HG03521 (cell line): ENCODE data around the gene GALNT14.

ENCODE experiments used
- ATAC-seq: cut with Tn5 transposase; IDR thresholded peaks from one replicate; pipeline ENCODE4 v1.9.1; 2021; ENCODE audit warnings: mild to moderate bottlenecking, moderate library complexity; ENCODE audit not compliant: unreplicated experiment

Gene GALNT14

DNA sequence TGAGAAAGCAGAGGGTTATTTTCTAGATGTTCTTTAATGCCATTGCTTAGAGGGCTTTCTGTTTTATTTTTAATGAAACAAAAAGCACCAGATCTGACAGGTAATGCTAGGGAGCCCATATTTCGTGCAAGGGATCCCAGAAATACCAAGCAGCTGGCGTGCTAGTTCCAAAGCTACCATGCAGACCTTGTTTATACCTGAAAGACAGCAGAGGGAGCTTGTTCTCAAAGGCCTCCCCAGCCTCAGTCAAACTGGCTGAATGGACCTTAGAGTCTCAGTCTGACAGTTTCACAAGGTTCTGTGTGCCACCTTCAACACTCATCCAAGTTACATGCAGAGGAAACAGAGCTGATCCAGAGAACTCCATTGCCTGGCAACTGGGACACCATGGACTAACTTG, 48.6 kb downstream of the GALNT14 start:
- ATAC-seq, result no peak

DNA sequence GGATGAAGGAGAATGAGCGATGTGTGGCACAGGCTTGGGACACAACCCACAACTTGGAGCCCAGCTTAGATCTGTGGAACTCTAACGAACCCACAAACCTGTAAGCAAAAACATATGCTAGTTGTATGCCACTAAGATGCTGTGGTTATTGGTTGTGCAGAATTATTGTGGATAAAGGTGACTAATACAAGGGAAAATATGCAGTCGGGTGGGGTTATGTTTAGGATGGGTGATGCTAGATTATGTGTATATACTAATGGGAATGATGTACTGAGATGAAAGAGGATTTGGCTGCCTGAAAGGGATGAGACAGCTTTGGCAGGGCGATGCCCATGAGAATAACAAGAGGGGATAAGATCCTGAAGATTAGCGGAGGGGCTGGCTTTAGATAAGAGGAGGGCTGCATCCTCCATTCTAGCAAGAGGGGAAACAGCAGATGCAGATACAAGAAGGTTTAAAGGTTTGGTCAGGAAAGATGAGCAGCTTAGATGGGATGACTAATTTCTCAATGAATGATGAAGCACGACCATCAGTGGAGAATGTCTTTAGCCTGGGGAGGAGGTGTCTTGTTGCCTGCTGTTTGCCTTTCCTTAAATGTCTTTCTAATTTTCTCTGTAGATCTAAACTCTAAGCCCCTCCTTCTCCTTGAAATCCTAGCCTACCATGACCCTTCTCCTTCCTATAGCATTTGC, 49.6 kb downstream of the GALNT14 start:
- no peak for ATAC-seq

DNA sequence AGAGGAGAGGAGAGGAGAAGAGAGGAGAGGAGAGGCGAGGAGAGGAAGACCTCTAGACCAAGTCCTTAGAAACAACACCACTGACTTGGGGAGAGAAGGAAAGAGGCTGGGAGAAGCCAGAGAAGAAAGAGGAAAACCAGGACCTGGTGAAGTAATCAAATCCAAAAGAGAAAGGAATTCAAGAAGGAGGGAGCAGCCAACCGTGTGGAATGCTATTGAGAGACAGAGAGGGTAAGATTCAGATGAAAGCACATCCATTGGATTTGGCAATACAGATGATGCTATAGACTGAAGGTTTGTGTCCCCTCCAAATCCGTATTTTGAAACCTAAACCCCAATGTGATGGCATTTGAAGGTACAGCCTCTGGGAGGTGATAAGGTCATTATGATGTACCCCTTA, 50.7 kb downstream of the GALNT14 start:
- ATAC-seq, result no peak

DNA sequence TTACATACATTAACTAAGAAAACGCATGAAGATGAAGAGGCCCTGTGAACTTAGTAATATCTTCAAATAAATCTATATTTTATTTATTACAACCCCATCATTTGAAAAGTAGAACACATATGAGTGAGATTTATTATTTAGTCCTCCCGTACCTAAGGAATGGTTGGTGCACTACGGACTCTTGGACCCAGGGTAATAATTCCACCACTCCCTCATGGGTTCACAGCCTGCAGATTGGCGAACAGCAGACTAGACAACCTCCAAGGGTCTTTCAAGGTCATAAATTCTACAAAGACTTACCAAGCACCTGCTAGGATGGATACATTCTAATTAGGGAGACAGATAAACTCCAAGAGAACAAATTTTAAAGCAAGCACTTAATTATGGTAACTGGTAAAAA, 51.6 kb downstream of the GALNT14 start:
- ATAC-seq, result no peak

DNA sequence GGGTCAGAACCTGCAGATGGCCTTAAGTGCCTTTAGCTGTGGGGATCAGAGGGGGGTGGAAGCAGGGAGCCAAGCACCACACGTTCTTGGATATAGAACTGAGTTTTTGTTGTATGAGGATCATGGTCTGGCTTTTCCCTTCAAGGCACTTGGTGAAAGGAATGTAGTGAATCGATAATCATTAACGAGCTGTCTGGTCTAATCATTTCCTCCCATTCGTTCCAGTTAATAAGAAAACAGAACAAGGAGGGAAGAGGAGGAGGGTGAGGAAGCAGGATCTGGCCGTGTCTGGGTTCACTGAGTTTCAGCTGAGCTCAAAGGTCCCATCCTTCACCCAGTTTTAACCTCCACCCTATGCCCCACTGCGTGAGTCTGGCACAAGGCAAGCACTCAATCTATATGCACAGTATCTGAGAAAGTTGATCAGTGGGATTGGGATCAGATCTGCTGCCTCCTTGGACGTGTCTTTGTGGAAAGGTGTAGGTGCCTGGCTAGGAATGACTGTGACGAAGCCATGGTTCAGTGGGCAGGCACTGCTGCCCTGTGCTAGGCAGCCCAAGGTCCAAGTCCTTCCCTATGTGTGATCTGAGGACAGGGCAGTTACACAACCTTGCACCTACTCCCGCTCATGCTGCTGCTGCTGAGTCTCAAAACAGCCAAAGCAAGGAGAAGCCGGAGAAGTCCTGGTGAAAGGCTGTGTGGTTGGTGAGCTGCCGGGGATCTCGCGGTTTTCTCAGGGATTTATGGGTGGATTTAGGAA, 54.8 kb downstream of the GALNT14 start:
- ATAC-seq, result no peak

DNA sequence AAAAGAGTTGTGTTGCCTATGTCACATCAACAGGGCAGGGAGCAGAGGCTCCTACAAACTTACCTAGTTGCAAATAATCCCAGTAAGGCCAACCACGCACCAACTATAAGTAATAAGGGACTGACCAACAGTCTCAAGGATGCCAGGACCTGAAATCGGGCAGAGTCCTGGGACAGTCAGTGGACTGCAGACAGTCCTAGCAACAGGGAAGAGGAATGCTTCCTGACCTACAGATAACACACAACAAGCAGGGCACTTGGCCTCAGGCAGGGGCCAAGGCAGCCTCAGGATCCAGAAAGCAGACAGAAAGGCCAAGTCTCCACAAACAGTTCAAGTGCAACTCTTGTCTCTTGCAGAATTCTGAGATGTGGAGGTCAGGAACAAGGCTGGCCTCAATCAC, 56.2 kb downstream of the GALNT14 start:
- ATAC-seq, result no peak

DNA sequence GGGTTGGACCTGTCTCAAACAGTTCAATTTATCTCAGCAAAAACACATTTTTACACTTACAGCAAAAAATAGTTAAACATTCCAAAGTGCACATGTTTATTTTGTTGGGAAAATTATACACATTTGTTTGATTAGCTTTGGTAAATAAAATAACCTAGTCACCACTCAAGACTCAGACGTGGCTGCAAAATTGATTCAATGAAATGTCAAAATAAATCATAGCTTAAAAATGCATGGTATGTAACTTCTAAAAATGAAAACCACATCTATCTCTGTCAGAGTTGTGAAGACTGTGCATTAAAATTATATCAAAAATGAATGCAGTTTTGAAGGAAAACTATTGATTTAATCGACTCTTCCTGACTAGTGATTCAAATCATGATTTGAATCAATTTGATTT, 56.7 kb downstream of the GALNT14 start:
- no peak for ATAC-seq

DNA sequence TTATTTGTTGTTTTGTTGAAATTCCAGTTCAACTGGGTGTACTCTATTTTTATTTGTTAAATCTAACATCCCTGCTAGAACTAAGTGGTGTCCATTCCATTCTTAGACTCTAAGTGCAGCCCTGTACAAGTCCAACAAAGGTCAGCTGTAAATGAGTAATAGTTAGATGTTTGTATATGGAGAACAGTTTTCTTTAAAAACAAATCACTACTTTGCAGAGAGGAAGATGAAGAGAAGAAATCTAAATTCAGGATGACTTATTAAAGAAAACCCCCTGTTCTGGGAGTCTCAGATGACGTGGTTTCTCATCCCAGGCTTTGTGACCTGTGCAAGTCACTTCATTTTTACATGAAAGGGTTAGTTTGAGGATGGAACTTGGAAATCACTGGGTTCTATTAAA, 57.9 kb downstream of the GALNT14 start:
- no peak for ATAC-seq

DNA sequence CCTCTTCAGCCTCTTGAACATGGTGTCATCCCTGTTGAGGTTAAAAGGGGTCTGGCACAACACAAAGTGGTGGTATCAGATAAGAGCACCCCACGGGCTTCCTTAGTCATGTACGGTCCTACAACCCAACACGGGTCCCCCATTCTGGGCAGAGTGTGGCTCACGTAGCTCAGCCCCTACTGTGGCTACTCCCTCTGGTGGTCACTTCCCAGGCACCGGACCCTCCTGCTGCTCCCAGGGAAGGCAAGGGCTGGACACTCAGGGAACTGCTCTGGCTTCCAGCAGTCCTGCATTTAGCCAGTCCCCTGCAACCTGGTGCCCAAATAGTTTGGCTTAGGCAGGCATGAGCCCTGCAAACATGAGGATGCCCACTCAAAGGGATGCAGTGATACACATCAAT, 58.6 kb downstream of the GALNT14 start:
- no peak for ATAC-seq

DNA sequence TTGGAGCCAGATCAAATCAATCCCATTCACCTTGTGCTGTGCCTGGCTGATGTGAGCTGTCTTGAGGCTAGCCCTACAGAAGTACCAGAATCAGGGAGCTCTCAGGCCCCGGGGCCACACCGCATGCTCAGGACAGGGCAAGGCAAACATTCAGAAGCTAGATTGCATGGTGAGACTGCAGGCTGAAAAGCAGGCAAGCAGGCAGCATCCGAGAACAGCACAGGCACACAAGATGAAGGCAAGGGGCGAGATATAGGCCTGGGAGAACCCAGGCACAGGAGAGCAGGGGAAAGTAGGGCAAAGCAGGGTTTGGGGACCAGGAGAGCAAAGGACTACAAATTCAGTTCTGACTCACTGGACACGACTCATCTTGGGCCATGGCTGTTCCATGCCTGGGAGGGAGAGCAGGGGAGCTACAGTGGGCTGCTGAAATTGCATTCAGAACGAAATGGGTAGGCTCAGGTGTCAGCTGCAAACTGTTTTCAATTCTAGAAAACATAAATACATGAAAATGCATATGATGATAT, 59.6 kb downstream of the GALNT14 start:
- ATAC-seq, result no peak

DNA sequence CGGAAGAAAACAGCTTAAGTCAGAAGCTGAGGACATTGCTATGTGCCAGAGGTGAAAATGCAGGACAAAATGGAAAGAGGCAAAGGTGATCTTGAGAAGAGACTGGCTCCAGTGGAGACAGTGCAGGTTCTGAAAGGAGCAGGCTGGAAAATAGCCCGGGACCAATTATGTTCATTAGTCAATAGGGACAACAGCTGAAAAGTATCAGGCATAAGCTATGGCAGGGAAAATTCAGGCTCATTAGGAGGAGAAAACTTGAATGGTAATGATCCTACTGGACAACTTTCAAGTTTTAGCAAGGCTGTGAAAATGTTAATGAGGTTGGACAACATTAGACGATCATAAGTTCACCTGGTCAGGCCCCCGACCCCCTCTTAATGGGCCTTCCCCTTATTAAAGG, 60.2 kb downstream of the GALNT14 start:
- ATAC-seq, result no peak

DNA sequence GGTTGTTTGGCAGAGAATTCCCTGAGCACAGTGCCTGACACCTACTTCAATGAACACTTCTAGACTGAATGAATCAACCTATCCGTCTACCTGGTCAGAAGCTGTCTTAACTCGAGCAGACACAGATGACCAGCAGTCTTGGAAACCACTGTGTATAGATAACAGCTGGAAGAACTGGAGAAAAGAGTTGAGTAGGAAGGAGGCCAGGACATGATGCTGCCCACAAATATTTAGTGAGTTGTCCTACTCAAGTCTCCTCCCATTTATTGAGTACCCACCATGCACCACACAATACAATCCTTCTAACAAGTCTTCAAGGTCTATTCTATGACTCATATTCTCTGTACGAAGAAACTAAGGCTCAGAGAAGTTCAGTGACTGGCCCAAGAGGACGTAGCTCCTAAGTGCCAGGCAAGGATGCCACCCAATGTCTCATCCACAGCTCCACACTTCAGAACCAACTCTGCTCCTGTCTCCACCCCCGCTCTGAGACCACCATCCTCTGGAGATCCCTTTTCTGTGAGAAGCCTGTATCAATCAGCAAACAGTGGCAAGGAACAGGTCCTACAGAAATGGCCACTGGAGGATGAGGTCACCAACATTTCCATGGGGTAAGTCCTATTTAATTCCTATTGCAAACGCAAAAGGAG, 62.2 kb downstream of the GALNT14 start:
- no peak for ATAC-seq

DNA sequence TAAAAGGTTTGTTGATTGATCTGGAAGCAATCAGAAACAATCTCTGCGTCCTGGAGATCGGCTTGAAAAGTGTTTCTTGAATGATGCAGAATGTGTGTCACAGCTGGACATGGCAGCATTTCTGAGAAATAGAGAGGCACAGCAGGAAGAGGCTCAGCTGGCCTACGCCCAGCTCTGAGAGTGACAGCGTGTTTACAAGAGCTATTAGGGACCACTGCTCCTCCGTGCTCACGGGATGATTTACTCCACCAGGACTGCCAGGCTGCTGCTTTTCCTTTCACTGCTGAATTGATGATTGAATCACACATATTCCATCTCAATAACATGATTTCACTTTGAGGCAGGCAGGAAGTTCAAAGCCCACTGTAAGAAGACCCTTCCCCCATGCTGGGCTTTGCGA, 62.8 kb downstream of the GALNT14 start:
- no peak for ATAC-seq

DNA sequence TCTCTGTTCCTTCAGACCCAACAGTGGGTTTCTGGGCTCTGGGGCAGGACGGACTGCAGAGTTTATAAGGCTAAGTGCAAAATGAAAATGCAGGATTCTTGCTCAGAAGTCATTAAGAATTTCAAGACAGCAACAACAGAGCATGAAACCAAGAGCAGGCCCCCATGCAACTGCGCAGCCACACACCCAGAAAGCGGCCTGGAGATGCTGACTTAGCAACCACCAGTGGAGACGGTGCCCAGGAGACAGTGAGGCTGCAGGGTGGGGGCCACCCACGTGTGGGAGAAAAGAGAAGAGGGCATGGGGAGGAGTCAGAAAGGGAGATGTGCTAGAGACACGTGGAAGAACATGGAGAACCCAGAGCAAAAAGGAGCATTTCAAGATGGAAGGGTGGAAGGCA, 66.5 kb downstream of the GALNT14 start:
- no peak for ATAC-seq

DNA sequence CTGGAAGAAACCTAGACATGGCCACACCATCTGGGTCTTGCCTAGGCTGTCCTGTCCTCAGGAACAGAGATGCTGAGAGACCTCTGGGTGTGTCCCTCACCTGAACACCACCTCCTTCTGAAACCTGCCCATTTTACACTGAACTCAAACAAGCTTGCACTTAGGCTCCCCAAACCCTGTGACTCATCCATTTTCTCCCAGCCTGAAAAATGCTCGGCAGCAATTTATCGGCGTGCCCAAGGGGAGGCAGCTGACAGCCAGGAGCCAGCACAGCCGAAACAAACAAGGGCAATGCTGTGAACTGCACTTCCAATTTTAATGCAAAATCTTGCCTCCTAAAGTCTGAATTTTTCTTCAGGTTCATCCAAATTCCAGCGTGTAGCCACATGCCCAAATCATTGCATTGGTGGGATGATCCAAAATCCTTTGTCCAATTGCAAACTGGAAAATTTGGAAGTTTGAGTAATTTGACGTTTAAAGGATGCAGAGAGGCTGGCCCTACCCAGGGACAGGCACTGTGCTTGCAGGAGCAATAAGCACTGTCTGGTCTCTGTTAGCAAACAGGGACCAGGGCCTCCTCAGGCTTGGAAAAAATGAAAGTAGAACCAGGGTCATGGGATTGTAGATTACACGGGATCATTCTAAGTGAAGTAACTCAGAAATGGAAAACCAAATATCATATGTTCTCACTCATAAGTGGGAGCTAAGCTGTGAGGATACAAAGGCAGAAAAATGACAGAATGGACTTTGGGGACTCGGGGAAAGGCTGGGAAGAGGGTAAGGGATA, 67.7 kb downstream of the GALNT14 start:
- no peak for ATAC-seq

DNA sequence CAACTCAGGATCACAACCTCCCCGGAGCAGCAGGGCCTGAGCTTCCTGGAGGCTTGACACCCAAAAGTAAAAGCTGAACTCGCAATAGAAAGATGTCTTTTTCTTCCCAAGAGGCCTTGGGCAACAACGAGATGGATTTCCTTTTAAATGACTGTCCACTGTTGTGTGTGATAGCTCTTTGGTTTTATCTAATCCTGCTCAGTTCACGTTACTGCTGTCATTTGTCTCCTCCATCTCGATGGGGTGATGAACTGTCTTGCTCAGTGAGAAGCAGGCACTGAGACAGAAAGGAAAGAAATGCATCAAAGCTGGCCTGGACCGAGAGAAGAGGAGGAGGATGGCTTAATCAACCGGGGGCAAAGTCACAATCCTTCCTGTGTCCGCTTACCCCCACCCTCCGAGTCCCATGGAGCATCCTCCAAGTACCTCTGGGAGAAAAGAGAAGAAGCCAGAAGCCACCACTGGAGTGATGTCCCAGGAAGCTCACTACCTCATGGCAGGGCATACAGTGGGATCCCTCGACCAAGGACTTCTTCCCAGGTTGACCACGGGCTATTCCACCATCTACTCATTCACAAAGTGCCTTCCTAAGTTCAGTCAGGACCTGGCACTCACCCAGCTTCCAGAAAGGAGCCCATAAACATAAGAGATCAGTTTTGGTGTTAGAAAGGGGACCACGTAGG, 68.5 kb downstream of the GALNT14 start:
- no peak for ATAC-seq

DNA sequence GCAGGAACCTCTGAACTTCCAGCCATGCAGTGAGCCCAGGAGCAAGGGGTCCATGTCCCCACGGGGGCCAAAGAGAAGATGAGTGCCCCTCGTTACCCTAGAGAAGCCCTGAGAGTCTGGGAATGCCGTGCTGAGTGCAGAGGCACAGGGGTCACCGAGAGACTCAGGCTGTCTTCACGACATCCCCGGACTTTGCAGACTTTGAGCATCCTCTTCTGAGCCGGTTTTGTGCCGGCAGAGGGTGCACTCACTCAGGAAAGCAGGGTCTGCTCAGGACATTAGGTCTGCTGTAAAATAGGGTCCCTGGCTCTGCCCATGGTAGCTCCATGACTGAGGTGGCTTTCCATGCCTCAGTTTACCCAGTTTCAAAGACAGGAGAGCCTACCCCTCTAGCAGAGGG, 71.0 kb downstream of the GALNT14 start:
- ATAC-seq, result no peak

DNA sequence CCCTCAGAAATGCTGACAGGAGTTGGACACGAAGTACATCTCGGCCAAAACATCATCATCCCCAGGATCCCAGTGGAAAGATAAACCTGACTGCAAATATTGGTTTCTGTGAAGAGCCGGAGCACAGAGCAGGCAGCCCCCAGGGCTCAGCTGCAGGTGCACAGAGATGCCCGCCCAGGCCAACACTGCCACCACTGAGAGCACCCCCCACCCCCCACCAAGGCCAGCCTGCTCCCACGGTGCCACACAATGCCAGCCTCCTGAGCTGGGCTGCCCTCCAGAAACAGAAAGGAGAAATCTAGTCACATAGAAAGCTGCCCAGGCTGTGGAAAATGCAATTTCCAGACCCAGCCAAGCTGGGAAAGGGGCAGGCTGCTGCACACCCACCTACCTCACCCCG, 71.7 kb downstream of the GALNT14 start:
- no peak for ATAC-seq

DNA sequence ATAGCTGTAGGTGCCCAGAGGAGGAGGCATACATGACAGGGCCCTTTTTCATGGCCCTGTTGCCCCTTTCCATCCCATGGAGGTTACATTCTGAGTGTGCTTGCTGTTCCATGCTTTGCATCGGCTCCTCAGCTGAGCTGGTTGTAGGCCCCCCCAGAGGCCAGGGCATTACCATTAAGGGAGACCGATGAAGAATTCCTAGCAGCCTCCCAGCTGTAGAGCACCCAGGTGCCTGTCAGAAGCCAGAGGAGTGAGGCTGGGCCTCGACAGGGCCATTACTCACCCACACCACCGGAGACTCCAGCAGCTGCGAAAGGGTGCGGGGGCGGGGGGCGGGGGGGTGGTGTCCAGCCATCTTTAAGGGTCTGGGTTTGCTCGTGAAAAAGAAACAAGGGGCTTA, 72.2 kb downstream of the GALNT14 start:
- ATAC-seq, result no peak

DNA sequence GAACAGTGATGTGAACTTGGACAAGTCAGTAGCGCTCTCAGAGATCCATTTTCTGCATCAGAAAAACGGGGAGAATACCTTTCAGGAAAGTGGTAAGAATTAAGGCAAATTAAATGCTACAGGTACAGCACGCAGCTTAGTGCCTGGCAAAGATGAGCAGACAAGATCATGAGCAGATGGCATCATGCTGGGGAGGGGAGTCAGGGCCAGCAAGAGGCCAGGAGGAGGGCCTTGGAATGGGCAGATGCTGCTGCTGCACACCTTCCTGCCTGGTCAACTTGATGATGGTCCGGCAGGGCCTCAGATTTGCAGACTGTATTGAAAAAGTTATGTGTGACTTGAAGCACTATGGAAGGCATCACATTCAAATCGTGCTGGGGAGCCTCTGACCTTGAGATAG, 72.9 kb downstream of the GALNT14 start:
- no peak for ATAC-seq

DNA sequence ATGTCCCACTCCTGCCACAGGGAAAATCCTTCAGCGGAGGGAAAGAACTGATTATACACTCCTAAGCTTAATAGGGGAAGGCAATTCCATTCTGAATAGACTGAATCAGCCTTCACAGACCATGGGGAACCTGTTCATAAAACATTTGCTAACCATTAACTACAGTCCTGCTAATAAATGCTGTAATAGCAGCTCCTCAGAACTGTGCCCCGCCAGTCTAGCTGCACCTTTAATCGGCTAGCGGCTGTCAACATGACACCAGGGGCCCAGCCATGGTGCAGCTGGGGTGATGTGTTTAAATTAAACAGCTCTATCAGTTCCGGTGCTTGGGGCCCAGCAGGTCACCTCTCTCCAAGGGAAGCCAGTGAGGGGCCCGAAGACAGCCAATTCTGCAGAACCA, 77.8 kb downstream of the GALNT14 start:
- no peak for ATAC-seq
